ENCODE results near the gene HOMER2.

GRCh38 chr15:82970696-82971095 lies 18.2 kb upstream of the HOMER2 start:
- no peak for TF ChIP-seq CTCF (IDR thresholded peaks at IDR 0.05)
- no peak for TF ChIP-seq POLR2A (IDR thresholded peaks at IDR 0.05)
